Upper lobe of left lung (tissue), 4 donors: ENCODE measurements around the gene KSR2.

ENCODE experiments used
- EP300 ChIP-seq, 4 donors: sonication (generic); formaldehyde crosslinking; IDR thresholded peaks; one replicate each; pipeline ENCODE4 v1.5.1; 2017; ENCODE audit warnings: antibody characterized with exemption in 4 of 4, control low read depth in 2 of 4
- TF ChIP-seq, protein P1 (sequence below), 6 experiments: fragments of 450-650 bp in 4 of 6; fragments of 200-600 bp in 2 of 6; sonication (generic) in 2 of 6; IDR thresholded peaks; one replicate each; pipeline ENCODE4 v1.5.1; 2016 to 2019; ENCODE audit warnings: antibody characterized with exemption in 6 of 6

DNA sequence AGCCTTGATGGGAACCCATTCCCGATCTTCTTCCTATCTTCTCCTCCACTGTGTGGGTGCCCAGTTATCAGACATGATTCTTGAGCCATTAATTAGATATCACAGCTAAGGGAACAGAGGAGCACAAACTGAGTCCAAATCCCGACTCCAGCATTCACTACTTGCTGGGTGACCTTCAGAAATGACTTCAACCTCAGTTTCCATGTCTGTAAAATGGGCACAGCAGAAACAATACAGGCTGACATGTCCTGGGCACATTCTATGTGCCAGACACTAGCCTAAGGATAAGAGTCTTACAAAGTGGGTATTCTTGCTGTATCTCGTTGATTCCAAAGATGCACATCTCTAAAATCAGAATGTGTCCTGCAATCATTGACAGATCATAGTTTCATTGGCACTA lies 478.7 kb downstream of the KSR2 start:
- TF ChIP-seq EP300 (IDR thresholded peaks at IDR 0.05) = no peak
- TF ChIP-seq, protein P1, sequence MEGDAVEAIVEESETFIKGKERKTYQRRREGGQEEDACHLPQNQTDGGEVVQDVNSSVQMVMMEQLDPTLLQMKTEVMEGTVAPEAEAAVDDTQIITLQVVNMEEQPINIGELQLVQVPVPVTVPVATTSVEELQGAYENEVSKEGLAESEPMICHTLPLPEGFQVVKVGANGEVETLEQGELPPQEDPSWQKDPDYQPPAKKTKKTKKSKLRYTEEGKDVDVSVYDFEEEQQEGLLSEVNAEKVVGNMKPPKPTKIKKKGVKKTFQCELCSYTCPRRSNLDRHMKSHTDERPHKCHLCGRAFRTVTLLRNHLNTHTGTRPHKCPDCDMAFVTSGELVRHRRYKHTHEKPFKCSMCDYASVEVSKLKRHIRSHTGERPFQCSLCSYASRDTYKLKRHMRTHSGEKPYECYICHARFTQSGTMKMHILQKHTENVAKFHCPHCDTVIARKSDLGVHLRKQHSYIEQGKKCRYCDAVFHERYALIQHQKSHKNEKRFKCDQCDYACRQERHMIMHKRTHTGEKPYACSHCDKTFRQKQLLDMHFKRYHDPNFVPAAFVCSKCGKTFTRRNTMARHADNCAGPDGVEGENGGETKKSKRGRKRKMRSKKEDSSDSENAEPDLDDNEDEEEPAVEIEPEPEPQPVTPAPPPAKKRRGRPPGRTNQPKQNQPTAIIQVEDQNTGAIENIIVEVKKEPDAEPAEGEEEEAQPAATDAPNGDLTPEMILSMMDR (IDR thresholded peaks at IDR 0.05) = no peak
